ENCODE measurements around the gene ELOVL5.
"Not testable (repeated sequence)": the region's sequence is repeated elsewhere in the genome, so short reads cannot be mapped to it uniquely, and the experiment has no call there.

Gene ELOVL5

DNA sequence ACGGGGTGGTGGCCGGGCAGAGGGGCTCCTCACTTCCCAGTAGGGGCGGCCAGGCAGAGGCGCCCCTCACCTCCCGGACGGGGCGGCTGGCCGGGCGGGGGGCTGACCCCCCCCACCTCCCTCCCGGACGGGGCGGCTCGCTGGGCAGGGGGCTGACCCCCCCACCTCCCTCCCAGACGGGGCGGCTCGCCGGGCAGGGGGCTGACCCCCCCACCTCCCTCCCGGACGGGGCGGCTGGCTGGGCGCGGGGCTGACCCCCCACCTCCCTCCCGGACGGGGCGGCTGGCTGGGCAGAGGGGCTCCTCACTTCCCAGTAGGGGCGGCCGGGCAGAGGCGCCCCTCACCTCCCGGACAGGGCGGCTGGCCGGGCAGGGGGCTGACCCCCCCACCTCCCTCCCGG, 43.8 kb downstream of the ELOVL5 start:
- DNase-seq (ENCODE audit: low read depth) = not testable (repeated sequence)

GRCh38 chr6:53302678-53303360, 45.9 kb downstream of the ELOVL5 start:
- DNase-seq (ENCODE audit: low read depth) = no peak

- no peak for DNase-seq (ENCODE audit: low read depth)
Observed at GRCh38 chr6:53301801-53302537, 46.8 kb downstream of the ELOVL5 start.

DNA sequence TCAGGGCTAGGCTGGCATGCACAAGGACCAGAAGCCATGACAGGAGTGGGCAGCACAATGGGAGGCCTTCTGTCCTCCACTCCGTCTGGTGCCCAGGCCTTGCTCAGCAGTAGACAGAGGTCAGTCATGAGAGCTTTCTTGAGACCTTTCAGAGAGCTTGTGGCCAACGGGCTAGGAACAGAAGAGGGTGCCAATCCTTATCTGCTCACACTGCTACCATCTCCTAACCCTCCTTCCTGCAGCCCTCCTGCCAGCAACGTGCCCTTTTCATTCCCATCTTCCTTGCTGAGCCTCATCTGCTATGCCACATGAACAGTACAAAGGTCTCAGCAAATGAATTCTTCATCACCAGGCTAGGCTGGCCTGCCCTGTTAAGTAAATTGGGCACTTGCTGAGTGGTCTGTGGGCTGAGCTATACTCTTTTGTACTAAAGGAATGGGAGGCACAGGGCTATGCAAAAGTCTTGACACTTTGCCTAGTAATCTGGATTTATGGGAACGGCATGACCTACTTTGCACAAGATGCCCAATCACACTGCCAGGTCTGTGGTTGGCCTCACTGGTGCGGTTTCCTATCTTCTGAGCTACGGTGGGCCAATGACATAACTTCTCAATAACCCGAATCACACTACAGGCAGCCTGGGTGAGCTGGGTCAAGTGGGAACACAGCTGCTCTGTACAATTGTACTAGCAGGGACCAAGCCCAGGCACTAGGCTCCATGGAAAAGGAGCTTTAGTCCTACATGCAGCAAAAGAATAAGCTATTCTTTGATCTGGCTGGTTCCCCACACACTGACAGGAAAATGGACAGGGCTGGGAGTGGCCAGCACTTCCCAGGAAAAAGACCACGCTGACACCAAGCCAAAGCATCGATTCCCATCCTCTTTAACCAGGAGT, 47.8 kb downstream of the ELOVL5 start:
- DNase-seq (ENCODE audit: low read depth) = peak; percentile 14

DNA sequence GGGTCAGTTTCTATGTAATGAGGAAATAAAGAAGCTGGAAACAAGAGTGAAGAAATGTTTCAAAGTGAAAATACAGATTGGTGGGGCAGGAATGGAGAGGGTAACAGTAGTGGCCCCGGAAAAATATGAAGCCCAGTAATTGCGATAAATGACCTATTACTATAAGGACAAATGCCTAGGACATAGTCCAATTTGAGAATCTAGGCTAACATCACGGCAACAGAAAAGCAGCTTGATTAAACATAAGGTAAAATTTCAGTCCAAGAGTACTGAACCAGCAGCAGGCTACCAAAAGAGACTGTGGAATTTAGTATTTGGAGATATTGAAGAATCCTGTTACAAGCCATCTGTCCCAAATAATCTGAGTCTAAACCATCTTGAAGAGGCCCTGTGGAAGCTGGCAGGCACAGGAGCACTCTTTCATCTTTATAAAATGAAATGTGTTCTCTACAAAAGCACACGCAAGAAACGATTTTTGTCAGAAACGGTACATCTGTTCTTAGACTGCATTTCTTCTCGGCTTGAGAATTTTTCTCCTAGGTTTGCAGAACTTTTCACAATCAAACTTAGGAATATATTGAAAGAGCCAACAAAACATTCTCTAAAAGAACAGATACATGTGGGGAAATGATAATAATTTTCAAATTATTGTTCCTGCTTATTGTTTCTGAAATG, 49.3 kb downstream of the ELOVL5 start:
- DNase-seq (ENCODE audit: low read depth) = no peak

GRCh38 chr6:53297004-53297403, 51.7 kb downstream of the ELOVL5 start:
- no peak for DNase-seq (ENCODE audit: low read depth)

DNA sequence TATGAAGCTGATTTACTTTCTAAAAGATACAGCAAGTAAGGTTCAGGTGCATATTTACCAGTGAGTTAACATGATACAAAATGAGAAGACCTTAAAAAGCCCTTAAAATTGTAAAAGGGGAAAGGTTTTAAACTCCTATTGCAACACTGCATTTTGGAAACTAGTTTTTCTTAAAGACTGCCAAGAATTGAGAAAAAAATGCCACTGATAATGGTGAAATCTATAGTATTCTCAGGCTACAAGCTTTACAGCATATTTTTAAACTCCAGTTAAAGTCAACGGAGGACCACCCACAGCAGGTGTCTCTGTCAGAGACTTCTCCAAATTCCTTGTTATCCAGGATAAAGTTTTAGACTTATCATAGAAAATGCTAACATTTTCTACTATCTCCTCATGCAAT, 53.6 kb downstream of the ELOVL5 start:
- DNase-seq (ENCODE audit: low read depth) = no peak

DNA sequence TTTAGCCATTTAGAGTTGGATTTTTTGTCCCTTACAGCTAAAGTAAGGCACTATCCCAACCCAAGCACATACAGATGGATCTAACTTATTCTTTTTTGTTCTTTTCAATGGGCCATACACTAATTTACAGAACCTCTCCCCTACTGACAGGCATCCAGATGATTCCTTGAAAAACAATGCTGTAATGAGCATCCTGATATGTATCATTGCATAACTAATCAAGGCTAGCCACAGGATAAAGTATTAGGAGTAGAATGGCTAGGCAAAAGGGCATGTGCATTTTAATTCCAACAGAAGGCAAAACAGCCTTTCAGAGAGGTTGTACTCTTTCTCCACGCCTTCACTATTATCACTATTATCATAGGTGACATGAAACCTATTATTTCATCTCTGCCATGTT, 54.1 kb downstream of the ELOVL5 start:
- DNase-seq (ENCODE audit: low read depth) = no peak

DNA sequence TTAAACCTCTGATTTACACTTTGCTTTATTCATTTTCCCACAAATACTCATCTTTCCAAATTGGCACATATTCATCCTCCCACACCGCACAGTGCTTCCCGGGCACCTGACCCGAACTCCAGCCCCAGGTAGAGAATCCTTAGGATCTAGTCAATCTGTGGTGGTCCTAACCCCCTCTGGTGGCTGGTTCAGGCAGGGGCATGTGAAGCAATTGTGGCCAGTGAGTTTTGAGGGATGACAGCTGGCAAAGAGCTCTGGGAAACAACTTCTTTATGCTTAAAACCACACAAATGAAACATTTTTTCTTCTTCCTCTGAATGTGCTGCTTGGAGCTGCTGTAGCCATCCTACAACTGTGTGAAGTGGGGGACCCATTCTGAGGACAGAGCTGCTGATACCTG, 54.7 kb downstream of the ELOVL5 start:
- no peak for DNase-seq (ENCODE audit: low read depth)

DNA sequence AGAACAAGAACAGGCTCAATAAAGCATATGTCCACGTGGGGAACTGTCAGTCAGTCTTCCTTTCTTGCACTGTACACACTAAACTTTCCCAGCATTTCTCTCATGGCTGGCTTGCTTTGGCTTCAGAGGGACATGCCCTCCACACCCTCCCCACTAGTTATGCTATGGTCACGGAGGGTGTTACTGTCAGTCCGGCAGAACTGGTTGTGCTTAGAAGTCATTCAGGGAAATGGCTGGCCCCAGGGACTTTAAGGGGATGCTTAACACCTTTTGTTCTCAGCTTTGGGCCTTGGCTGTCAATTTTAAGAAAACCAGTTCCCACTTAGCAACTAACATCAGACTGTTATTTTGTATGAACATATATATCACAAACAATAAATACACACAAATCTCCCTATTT, 55.1 kb downstream of the ELOVL5 start:
- DNase-seq (ENCODE audit: low read depth) = no peak

DNA sequence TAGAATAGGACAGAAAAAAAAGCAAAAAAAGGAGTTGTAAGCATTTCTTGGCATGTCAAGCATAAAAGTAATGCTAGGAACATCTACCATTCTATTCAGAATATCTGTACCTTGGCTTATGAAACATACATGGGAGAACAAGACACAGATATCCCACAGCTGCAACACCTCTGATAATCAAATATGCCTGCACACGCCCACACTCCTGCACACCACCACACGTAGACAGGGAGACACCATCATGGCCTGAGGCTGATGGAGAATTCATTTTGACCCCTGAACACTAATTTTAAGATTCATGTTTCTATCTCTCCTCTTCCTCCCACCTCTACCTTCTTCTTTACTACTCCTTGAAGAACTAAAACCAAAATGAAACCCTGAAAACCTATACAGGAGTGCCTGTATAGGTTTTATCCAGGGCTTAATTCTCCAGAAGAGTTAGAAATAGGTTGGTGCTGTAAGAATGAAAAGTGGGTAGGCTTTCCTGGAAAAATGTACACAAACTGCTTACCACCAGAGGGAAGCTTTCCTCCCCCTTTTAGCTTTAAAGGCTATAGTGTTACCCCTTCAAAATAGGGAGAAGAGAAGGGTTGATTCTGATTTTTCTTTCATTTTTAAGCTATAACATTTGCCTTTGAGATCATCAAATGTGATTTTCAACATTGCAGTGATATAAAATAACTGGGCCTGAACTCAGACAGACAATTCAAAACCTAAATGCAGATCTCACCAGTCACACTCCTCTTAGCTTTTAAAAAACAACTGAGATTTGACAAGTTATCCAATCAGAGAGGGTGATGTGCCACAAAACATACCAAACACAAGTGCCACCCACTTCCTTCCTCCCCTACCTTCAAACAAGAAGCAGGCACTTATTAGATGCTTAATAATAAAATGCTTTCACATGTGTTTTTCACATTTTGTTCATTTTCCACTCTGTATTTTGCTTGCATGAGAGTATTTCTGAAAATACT, 57.9 kb downstream of the ELOVL5 start:
- no peak for DNase-seq (ENCODE audit: low read depth)

- DNase-seq (ENCODE audit: low read depth) = no peak
Observed at GRCh38 chr6:53287336-53288225, 61.2 kb downstream of the ELOVL5 start.

GRCh38 chr6:53284901-53285300, 63.8 kb downstream of the ELOVL5 start:
- no peak for DNase-seq (ENCODE audit: low read depth)

DNA sequence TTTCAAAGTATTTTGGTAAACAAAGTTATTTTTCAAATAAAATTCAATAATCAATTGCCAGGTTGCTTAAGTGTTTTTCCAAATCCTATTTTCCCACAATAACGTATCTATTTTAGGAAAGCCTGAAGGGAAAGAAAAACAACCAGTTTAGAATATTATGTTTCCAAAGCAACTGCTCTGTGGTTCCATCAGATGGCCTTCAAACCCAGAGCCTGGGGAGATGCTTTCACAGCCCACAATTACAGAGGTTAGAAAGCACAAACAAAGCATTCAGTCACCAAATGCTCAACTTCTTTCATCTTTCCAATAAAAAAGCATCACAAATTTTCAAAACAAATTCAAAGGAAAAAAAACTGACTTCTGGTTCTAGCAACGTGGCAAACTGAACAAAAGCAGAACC, 66.0 kb downstream of the ELOVL5 start:
- DNase-seq (ENCODE audit: low read depth) = no peak

DNA sequence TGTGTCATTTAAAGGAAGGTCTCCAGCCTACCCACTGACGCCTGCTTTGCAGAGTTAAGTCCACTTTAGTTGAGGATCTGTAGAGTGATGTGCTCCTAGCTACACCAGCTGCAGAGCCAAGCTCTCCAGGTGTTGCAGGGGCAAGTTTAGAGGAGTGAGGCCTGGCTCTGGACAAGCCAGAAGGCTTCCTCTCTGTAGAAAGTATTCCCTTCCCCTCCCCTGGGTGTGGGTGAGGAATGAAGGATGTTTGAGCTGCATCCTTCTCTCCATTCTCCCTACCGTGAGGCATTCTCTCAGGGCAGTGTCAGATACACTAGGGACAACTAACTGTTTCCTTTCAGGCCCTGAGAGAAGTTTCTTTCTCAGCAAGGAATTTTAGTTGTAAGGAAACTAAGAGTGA, 66.5 kb downstream of the ELOVL5 start:
- no peak for DNase-seq (ENCODE audit: low read depth)

DNA sequence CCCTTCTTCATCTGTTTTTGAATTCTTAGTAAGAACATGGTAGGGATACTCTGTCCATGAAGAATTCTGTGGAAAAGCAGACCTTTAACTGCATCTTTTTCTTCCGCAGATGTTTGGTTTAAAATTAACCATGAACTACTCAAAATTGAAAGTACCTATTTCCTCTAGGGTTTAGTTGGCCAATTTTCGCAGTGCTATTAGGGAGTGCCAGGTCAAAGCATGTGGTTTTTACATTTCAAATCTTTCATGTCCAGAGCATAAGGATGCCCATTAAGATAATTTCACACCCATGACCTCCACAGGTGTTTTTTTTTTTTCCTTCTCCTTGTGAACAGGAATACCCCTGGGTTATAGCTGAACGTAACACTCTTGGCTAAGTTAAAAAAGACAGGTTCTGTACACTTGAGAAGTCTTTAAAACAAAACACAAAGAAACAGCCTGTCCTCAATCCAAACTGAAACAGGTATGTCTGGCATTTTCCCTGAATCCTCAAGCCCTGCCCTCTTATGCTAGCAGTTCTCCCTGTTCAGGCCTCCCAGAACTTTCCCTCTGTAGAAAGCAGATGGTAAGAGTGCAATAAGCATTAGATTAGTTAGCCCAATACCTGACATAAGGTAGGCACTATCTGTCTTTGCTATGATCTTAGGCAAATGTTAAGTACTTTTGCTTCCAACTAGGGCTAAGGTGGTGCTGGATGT, 67.1 kb downstream of the ELOVL5 start:
- no peak for DNase-seq (ENCODE audit: low read depth)

GRCh38 chr6:53280207-53280606, 68.5 kb downstream of the ELOVL5 start:
- no peak for DNase-seq (ENCODE audit: low read depth)

DNA sequence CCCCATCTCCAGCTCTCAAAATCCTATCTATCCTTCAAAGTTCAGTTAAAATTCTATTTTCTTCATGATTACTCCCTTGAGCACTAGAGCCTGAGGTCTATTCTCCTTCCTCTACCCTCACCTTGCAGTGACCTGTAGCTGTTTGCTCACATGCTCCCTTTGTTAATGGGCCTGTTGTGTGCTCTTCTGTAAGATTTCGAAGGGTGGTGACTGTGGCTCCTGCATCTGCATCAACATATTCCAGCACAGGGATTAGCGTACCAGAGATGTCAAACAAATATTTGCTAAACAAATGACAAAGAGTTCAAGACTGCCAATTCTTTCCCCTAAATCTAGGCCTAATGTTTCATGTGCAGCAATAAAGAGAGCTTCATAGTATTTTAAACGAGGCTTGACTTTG, 69.5 kb downstream of the ELOVL5 start:
- DNase-seq (ENCODE audit: low read depth) = no peak

- DNase-seq (ENCODE audit: low read depth) = no peak
Observed at GRCh38 chr6:53273370-53273769, 75.4 kb downstream of the ELOVL5 start.
